IPS-15b (cell line): ENCODE results near the gene E4F1.

Source experiments
- H3K27me3 ChIP-seq: one replicate; pipeline ENCODE4 v1.6.1; 2013; ENCODE audit warnings: low read length; ENCODE audit not compliant: control insufficient read depth, insufficient read depth
- H3K36me3 ChIP-seq: one replicate; pipeline ENCODE4 v1.6.1; 2013; ENCODE audit warnings: low read length; ENCODE audit not compliant: control insufficient read depth, insufficient read depth
- H3K4me1 ChIP-seq: one replicate; pipeline ENCODE4 v1.6.1; 2013; ENCODE audit warnings: mild to moderate bottlenecking, low read length; ENCODE audit not compliant: control insufficient read depth, insufficient read depth
- H3K4me3 ChIP-seq: one replicate; pipeline ENCODE4 v1.5.1; 2013; ENCODE audit warnings: low read depth, low read length
- H3K9ac ChIP-seq: one replicate; pipeline ENCODE4 v1.6.1; 2013; ENCODE audit warnings: low read depth, mild to moderate bottlenecking, low read length
- H3K9me3 ChIP-seq: one replicate; pipeline ENCODE4 v1.6.1; 2013; ENCODE audit warnings: mild to moderate bottlenecking, low read length; ENCODE audit not compliant: control insufficient read depth, insufficient read depth

E4F1 gene

DNA sequence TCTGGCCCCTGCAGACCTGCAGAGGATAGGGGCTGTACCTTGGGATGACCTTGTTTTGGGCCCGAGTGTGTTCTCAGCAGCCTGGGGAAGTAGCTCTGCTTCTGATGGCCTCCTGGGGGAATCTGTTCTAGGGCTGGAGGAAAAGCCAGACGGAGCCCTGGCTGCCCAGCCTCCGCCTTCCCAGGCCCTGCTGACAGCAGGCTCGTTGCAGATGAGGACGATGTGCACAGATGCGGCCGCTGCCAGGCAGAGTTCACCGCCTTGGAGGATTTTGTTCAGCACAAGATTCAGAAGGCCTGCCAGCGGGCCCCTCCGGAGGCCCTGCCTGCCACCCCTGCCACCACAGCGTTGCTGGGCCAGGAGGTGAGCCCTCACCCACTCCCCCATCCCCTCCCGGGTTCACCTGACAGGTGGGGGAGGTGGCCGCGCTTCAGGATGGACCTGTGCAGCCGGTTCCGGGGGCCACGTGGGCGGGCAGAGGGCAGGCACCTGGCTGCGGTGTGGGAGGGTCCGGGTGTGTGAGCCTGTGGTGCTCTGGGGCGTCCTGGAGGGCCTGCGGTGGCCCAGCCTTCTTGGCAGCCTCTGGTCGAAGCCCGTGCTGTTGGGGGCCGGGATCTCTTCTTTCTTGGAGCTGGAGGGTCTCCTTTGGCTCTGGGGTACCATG is 4.9 kb downstream of the E4F1 start:
- peaks cover 46% of the 10 kb centered on the region for H3K36me3 ChIP-seq
- no peak overlapping the region for H3K9ac ChIP-seq
- H3K4me1 ChIP-seq: no peaks in the 10 kb centered on the region
- no peak overlapping the region for H3K4me3 ChIP-seq
- no peaks in the 10 kb centered on the region for H3K27me3 ChIP-seq
- H3K9me3 ChIP-seq: no peaks in the 10 kb centered on the region

DNA sequence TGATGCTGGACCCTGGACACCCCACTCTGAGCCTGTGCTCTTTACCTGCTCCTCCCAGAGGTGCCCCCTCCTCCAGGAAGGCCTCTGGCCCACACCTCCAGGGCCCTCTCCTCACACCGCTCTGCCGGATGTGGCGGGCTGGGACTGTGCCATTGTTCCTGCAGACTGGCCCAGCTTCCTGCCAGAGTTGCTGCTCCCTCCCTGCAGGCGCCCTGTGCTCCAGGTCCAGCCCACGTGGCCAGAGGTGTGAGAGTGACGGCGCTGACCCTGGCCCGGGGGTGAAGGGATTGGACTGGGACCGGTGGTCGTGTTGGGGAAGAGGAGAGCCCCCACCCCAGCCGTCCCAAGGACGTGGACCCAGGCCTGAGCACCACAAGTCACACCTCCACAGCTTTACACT is 5.7 kb downstream of the E4F1 start:
- Histone ChIP-seq H3K9me3 (no peaks in the 10 kb centered on the region), H3K4me1 (no peaks in the 10 kb centered on the region), H3K4me3 (no peak overlapping the region), H3K36me3 (peaks cover 50% of the 10 kb centered on the region), H3K9ac (no peak overlapping the region), H3K27me3 (no peaks in the 10 kb centered on the region)

DNA sequence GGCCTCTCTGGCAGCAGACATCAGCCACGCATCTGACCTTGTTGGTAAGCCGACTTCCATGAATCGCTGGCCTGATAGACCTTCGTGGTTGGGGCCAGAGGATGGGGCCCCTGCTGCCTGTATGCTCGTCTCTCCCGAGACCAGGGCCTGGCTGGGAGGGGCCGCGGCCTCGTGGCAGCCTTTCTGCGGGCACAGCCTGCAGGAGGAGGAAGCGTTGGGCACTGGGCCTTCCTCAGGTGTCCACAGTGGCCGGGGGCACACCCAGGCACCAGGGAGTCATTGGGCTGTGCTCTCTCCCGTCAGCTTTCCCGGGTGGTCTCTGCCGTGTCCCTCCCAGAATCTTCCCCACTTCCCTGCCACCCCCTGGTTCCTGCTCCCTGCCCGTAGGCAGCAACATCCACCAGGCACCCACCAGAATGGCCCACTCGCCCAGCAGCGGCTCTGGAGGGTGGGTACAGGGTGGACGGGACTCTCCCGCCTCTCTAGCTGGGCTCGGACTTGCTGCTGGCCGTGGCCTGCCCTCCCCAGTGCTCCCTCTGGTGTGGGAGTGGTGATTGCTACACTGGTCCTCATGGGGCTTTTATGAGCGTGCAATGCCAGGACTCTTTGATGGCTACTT is 6.3 kb downstream of the E4F1 start:
- no peaks in the 10 kb centered on the region for H3K9me3 ChIP-seq
- H3K9ac ChIP-seq: no peak overlapping the region
- H3K4me1 ChIP-seq: no peaks in the 10 kb centered on the region
- no peak overlapping the region for H3K4me3 ChIP-seq
- no peaks in the 10 kb centered on the region for H3K27me3 ChIP-seq
- H3K36me3 ChIP-seq: peaks cover 53% of the 10 kb centered on the region

DNA sequence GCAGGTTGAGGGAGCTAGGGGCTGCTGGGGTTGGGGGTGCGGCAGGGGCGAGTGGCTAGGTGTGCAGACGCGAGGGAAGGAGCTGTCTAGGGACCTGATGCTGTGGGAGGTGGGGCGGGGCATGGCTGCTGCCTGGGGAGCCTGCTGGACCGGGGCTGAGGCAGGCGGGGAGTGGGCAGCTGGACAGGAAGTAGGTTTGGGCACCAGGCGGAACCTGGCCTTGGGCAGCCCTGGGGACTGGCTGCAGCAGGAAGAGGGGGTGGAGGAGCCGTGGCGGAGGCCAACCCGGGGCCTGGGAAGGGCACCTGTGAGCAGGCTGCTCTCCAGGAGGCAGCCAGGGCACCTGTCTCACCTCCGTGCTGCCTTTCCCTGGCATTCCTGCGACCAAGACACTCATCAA is 7.0 kb downstream of the E4F1 start:
- H3K9ac ChIP-seq: no peak overlapping the region
- H3K27me3 ChIP-seq: no peaks in the 10 kb centered on the region
- peaks cover 59% of the 10 kb centered on the region for H3K36me3 ChIP-seq
- no peaks in the 10 kb centered on the region for H3K9me3 ChIP-seq
- H3K4me1 ChIP-seq: no peaks in the 10 kb centered on the region
- H3K4me3 ChIP-seq: no peak overlapping the region

DNA sequence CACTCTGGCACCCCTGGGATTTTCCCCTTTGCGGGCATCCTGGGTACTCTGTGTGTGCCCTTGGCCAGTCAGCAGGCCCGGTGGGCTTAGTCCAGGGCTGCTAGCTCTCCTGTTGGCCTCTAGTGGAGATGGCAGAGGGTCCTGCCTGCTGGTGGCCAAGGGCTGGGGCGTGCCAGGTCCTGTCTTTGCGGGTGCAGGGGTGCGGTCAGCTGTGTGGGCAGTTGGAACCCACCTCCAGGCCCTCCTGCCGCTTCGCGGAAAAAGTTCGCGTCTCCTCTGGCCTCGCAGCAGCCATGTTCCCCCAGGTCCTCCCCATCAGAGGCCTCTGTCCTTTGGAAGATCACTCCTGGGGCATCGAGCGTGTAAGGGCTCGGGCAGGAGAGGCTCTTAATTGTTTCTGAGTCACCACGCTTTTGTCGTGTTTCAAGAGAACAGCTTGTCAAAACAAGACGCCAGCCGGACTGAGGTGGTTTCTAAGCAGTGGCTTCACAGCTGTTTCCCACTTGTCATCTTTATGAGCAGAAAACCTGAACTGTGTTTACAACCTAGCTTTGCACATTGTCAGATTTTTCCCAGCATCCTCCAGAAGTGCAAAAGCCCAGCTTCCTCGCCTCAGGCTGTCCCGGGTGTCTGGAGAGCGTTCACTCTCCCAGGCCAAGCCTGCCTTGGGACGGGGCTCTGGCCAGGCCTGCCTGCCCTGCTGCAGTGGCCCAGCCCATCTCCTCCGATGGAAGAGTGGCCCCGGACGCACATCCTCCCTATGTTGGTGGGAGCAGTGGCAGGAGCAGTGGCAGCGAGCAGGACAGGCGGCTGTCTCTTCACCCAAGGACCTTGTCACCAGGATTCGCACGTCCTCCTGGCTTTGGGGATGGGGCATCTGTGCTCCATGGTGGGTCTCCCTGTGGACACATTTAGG is 7.9 kb downstream of the E4F1 start:
- no peaks in the 10 kb centered on the region for H3K4me1 ChIP-seq
- peaks cover 66% of the 10 kb centered on the region for H3K36me3 ChIP-seq
- no peaks in the 10 kb centered on the region for H3K9me3 ChIP-seq
- no peak overlapping the region for H3K9ac ChIP-seq
- H3K27me3 ChIP-seq: no peaks in the 10 kb centered on the region
- H3K4me3 ChIP-seq: no peak overlapping the region

DNA sequence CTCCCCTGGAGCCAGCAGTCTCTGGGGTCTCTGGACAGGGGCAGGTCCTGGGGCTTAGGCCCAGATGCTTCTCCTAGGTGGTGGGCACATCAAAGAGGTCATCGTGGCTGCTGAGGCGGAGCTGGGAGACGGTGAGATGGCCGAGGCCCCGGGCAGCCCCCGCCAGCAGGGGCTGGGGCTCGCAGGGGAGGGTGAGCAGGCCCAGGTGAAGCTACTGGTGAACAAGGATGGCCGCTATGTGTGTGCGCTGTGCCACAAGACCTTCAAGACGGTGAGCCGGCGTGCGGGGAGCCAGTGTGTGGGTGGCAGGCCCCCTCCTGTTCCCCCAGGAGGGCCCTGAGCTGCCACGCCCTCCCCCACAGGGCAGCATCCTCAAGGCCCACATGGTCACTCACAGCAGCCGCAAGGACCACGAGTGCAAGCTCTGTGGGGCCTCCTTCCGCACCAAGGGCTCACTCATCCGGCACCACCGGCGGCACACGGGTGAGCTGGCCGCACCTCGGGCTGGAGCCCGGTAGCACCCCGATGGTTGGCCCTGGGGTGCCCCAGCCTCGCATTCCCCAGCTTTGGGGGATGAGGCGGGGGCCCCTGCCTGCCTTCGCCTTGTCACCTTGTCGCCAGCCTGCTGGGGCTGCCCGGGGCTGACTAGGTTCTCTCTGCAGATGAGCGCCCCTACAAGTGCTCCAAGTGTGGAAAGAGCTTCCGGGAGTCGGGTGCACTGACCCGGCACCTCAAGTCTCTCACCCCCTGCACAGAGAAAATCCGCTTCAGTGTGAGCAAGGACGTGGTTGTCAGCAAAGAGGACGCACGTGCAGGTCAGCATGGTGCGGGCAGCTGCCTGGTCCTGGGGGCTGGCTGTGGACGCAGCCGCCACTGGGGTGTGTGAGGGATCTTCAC is 9.0 kb downstream of the E4F1 start:
- H3K4me3 ChIP-seq: no peak overlapping the region
- H3K9me3 ChIP-seq: no peaks in the 10 kb centered on the region
- H3K36me3 ChIP-seq: peaks cover 66% of the 10 kb centered on the region
- no peaks in the 10 kb centered on the region for H3K27me3 ChIP-seq
- H3K4me1 ChIP-seq: no peaks in the 10 kb centered on the region
- no peak overlapping the region for H3K9ac ChIP-seq

DNA sequence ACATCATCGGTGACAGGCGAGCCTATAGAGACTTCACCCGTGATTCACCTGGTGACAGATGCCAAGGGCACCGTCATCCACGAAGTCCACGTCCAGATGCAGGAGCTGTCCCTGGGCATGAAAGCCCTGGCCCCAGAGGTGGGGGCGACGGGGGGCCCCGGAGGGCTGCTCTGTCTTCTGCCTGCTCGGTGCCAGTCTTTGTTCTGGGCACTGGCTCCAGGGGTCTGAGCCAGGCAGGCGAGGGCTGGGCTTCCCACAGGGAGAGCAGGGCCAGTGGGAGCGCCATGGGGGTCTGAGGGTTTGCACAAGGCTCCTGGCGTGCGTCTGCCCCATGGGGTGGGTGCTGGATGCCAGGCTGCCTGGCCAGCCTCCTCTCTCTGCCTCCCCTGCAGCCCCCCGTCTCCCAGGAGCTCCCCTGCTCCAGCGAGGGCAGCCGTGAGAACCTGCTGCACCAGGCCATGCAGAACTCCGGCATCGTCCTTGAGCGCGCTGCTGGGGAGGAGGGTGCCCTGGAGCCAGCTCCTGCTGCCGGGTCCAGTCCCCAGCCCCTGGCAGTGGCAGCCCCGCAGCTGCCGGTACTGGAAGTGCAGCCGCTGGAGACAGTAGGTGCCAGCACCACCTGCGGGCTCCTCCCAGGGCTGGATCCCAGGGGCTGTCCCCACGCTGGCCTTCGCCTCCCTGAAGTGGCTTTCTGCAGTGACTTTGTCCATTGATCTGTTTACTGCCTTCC is 9.8 kb downstream of the E4F1 start:
- Histone ChIP-seq H3K4me3 (no peak overlapping the region), H3K9me3 (no peaks in the 10 kb centered on the region), H3K9ac (no peak overlapping the region), H3K4me1 (no peaks in the 10 kb centered on the region), H3K27me3 (peaks cover 3% of the 10 kb centered on the region), H3K36me3 (peaks cover 64% of the 10 kb centered on the region)

DNA sequence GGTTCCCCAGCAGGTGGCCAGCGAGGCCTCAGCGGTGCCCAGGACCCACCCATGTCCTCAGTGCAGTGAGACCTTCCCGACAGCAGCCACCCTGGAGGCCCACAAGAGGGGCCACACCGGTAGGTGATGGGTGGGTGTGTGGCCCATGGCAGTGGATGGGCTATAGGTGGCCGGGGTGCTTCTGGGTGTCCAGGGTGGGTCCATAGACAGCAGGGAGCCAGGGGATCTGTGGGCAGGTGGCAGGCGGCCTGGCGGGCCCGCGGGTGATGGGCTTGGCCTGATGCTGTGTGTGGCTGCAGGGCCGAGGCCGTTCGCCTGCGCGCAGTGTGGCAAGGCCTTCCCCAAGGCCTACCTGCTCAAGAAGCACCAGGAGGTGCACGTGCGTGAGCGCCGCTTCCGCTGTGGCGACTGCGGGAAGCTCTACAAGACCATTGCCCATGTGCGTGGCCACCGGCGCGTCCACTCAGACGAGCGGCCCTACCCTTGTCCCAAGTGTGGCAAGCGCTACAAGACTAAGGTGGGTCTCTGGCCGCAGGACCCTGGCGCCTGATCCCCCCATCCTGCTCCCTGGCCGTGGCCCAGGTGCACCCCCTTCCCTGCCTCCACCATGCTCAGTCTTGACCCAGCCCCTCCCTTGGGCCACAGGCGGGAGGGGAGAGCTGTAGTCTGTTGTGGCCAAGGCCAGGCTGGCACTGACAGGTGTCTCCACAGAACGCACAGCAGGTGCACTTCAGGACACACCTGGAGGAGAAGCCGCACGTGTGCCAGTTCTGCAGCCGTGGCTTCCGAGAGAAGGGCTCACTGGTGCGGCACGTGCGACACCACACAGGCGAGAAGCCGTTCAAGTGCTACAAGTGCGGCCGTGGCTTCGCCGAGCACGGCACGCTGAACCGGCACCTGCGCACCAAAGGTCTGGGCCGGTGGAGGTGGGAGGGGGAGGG is 10.8 kb downstream of the E4F1 start:
- no peaks in the 10 kb centered on the region for H3K4me1 ChIP-seq
- peaks cover 3% of the 10 kb centered on the region for H3K27me3 ChIP-seq
- peaks cover 55% of the 10 kb centered on the region for H3K36me3 ChIP-seq
- no peaks in the 10 kb centered on the region for H3K9me3 ChIP-seq
- no peak overlapping the region for H3K4me3 ChIP-seq
- no peak overlapping the region for H3K9ac ChIP-seq

DNA sequence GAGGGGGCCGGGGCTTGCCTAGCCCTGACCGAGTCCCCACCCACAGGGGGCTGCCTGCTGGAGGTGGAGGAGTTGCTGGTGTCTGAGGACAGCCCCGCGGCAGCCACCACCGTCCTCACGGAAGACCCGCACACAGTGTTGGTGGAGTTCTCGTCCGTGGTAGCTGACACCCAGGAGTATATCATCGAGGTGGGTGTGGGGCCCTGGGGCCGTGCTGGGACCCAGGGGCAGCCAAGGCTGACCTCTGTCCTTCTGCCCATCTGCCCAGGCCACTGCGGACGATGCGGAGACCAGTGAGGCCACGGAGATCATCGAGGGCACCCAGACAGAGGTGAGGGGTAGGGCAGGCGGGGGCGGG is 11.4 kb downstream of the E4F1 start:
- H3K4me3 ChIP-seq: no peak overlapping the region
- peaks cover 3% of the 10 kb centered on the region for H3K27me3 ChIP-seq
- H3K9ac ChIP-seq: no peak overlapping the region
- H3K36me3 ChIP-seq: peaks cover 48% of the 10 kb centered on the region
- H3K4me1 ChIP-seq: no peaks in the 10 kb centered on the region
- no peaks in the 10 kb centered on the region for H3K9me3 ChIP-seq

DNA sequence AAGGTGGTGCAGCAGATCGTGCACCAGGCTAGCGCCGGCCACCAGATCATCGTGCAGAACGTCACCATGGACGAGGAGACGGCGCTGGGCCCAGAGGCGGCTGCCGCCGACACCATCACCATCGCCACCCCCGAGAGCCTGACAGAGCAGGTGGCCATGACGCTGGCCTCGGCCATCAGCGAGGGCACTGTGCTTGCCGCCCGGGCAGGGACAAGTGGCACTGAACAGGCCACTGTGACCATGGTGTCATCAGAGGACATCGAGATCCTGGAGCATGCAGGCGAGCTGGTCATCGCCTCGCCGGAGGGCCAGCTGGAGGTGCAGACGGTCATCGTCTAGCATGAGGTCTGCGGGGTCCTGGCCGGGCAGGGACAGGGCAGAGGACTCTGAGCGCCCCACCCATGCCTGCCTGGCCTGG is 11.9 kb downstream of the E4F1 start:
- Histone ChIP-seq H3K27me3 (peaks cover 3% of the 10 kb centered on the region), H3K9ac (no peak overlapping the region), H3K4me3 (no peak overlapping the region), H3K36me3 (peaks cover 45% of the 10 kb centered on the region), H3K4me1 (no peaks in the 10 kb centered on the region), H3K9me3 (no peaks in the 10 kb centered on the region)
